Fibroblast of gingiva (primary cell): ENCODE data around the gene GRIN1.

Experiments used
- DNase-seq: peaks from one replicate; pipeline ENCODE4 v3.0.0-alpha.2; 2011; ENCODE audit warnings: low read depth

The GRIN1 gene

GRCh38 chr9:137138722-137139467 lies at the start of gene GRIN1:
GRIN1 (plus strand) TSS chr9:137139154; CDS start chr9:137139487, 333 bp downstream.
- DNase-seq, result no peak

GRCh38 chr9:137089232-137089947 lies 49.6 kb upstream of the GRIN1 start:
- DNase-seq, result no peak

GRCh38 chr9:137095664-137096517 lies 43.1 kb upstream of the GRIN1 start:
- no peak for DNase-seq

GRCh38 chr9:137096785-137097546 lies 42.0 kb upstream of the GRIN1 start:
- DNase-seq, result no peak

- no peak for DNase-seq
Observed at GRCh38 chr9:137097761-137098462, 41.0 kb upstream of the GRIN1 start.

- no peak for DNase-seq
Observed at GRCh38 chr9:137099231-137099630, 39.7 kb upstream of the GRIN1 start.

- DNase-seq, result no peak
Observed at GRCh38 chr9:137103206-137103999, 35.6 kb upstream of the GRIN1 start.

- DNase-seq, result no peak
Observed at GRCh38 chr9:137105814-137106661, 32.9 kb upstream of the GRIN1 start.

- no peak for DNase-seq
Observed at GRCh38 chr9:137106662-137107250, 32.2 kb upstream of the GRIN1 start.

- DNase-seq, result no peak
Observed at GRCh38 chr9:137107312-137107921, 31.5 kb upstream of the GRIN1 start.

GRCh38 chr9:137107982-137108381 lies 31.0 kb upstream of the GRIN1 start:
- no peak for DNase-seq

- no peak for DNase-seq
Observed at GRCh38 chr9:137108608-137109249, 30.2 kb upstream of the GRIN1 start.

GRCh38 chr9:137109250-137110146 lies 29.5 kb upstream of the GRIN1 start:
- no peak for DNase-seq

GRCh38 chr9:137110147-137110910 lies 28.6 kb upstream of the GRIN1 start:
- DNase-seq, result no peak

GRCh38 chr9:137110911-137111787 lies 27.8 kb upstream of the GRIN1 start:
- no peak for DNase-seq
